ENCODE data around the gene SH3PXD2A. TPM values are rescaled to one million over a fixed set of nuclear protein-coding genes. Genes with fewer than 3 reads are reported as not detected.

The SH3PXD2A gene
- total and polyA plus RNA-seq, 2 donors (not counting 1 experiment from before 2014, with no cell fraction given), result 3.2 to 33.5 TPM

DNA sequence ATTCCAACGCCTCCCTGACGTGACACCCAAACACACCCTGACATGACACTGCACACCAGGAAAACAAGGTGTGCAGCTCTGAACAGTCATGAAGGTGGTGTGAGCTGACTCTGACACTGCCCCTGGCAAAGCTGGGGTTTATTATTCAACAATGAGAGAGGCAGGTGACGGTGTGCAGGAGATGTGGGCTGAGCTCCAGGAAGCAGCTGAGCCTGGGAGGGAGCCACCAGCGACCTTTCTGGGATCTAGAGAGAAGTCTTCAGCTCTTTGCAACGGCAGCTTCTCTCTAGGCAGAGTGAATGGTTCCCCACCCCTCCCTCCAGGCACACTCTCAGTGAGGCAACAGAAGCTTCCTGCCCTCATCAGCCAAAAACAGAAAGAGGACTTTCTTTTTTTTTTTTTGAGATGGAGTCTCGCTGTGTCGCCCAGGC lies 65.6 kb downstream of the SH3PXD2A start:
- Histone ChIP-seq H3K4me1 (ENCODE audit: control insufficient read depth in 2 of 2, insufficient read depth in 2 of 2, low read length in 2 of 2) (no peaks in the 10 kb centered on the region), H3K27me3 (replicated peaks in 1 of 4; ENCODE audit: control extremely low read depth in 1 of 4, control insufficient read depth in 3 of 4, insufficient read depth in 4 of 4, low read length in 3 of 4) (peaks cover 0 to 7% (median 0%) of the 10 kb centered on the region in 4 experiments), H3K4me3 (ENCODE audit: control extremely low read depth in 1 of 5, extremely low read depth in 1 of 5, insufficient read depth in 1 of 5, low read depth in 2 of 5, low read length in 4 of 5) (no peak overlapping the region), H3K36me3 (replicated peaks in 1 of 2; ENCODE audit: control extremely low read depth in 1 of 2, control insufficient read depth in 1 of 2, extremely low read depth in 1 of 2, insufficient read depth in 2 of 2, low read length in 1 of 2) (no peaks in the 10 kb centered on the region), H3K79me2 (ENCODE audit: control insufficient read depth, insufficient read depth, low read length) (no peaks in the 10 kb centered on the region), H3K4me2 (replicated peaks; ENCODE audit: low read depth, low read length, poor library complexity, severe bottlenecking) (no peak overlapping the region), H3K9me3 (ENCODE audit: control extremely low read depth in 1 of 3, control insufficient read depth in 2 of 3, insufficient read depth in 1 of 3, low read length in 2 of 3) (no peaks in the 10 kb centered on the region), H4K20me1 (ENCODE audit: control insufficient read depth, insufficient read depth, low read length, poor library complexity, severe bottlenecking) (no peaks in the 10 kb centered on the region), H2AFZ (ENCODE audit: insufficient read depth, low read depth, low read length, poor library complexity, severe bottlenecking) (no peak overlapping the region), H3K27ac (ENCODE audit: low read length in 2 of 2) (no peak overlapping the region), H3K9ac (ENCODE audit: low read length) (no peak overlapping the region)
- POLR2A ChIA-PET, result no interaction called here
- H3K27ac Mint-ChIP-seq, result no peak overlapping the region
- WGBS (ENCODE audit: insufficient coverage), result 7% methylated on average over 3 of the region's 7 CpGs
- no peaks in the 10 kb centered on the region for H3K4me1 Mint-ChIP-seq
- CTCF ChIA-PET, result no interaction called here
- no peaks in the 10 kb centered on the region for H3K9me3 Mint-ChIP-seq (ENCODE audit: insufficient read depth)
- DNase-seq (no peak), ATAC-seq (ENCODE audit: low read depth) (no peak)
- intact Hi-C loops (cut with micrococcal nuclease), result no loop called here
- no peak for TF ChIP-seq EZH2 (IDR thresholded peaks at IDR 0.05; ENCODE audit: borderline replicate concordance, insufficient read depth, low read depth, low read length, poor library complexity, severe bottlenecking)
- TF ChIP-seq, protein P1, sequence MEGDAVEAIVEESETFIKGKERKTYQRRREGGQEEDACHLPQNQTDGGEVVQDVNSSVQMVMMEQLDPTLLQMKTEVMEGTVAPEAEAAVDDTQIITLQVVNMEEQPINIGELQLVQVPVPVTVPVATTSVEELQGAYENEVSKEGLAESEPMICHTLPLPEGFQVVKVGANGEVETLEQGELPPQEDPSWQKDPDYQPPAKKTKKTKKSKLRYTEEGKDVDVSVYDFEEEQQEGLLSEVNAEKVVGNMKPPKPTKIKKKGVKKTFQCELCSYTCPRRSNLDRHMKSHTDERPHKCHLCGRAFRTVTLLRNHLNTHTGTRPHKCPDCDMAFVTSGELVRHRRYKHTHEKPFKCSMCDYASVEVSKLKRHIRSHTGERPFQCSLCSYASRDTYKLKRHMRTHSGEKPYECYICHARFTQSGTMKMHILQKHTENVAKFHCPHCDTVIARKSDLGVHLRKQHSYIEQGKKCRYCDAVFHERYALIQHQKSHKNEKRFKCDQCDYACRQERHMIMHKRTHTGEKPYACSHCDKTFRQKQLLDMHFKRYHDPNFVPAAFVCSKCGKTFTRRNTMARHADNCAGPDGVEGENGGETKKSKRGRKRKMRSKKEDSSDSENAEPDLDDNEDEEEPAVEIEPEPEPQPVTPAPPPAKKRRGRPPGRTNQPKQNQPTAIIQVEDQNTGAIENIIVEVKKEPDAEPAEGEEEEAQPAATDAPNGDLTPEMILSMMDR (IDR thresholded peaks at IDR 0.05), result no peak
- no peak overlapping the region for H3K4me3 Mint-ChIP-seq
- H3K27me3 Mint-ChIP-seq, result peaks cover 12% of the 10 kb centered on the region

DNA sequence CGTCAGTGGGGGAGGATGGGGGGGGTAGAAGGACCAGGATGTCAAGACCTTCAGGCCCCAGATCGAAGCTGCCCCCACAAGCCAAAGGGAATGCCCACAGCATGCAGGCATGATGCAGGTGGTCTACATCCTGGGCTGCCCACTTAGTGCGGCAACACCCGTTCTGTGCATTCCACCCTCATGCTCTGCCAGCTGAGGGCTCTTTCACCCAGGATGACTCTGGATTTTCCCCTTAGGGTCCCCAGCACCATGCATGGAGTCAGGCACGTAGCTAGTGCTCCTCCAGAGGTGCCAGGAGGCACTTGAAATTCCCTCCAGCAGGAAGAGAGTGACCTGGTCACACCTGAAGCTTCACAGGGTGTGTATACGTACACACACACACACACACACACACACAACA lies 66.2 kb downstream of the SH3PXD2A start:
- H3K4me3 Mint-ChIP-seq, result no peak overlapping the region
- peaks cover 0 to 7% (median 0%) of the 10 kb centered on the region in 4 experiments for H3K27me3 ChIP-seq (replicated peaks in 1 of 4; ENCODE audit: control extremely low read depth in 1 of 4, control insufficient read depth in 3 of 4, insufficient read depth in 4 of 4, low read length in 3 of 4)
- H3K79me2 ChIP-seq (ENCODE audit: control insufficient read depth, insufficient read depth, low read length), result no peaks in the 10 kb centered on the region
- ChIA-PET CTCF (interaction anchor here (0.7 kb wide), 1 partner anchor 78 kb away, joined by 3 read pairs; no protein-coding TSS in a partner anchor), POLR2A (no interaction called here)
- H3K4me2 ChIP-seq (replicated peaks; ENCODE audit: low read depth, low read length, poor library complexity, severe bottlenecking), result no peak overlapping the region
- H3K9me3 ChIP-seq (ENCODE audit: control extremely low read depth in 1 of 3, control insufficient read depth in 2 of 3, insufficient read depth in 1 of 3, low read length in 2 of 3), result no peaks in the 10 kb centered on the region
- H3K27ac ChIP-seq (ENCODE audit: low read length in 2 of 2), result no peak overlapping the region
- TF ChIP-seq, protein P1 (IDR thresholded peaks at IDR 0.05), result no peak
- ATAC-seq (ENCODE audit: low read depth) (no peak), DNase-seq (no peak)
- H3K9me3 Mint-ChIP-seq (ENCODE audit: insufficient read depth), result no peaks in the 10 kb centered on the region
- H4K20me1 ChIP-seq (ENCODE audit: control insufficient read depth, insufficient read depth, low read length, poor library complexity, severe bottlenecking), result no peaks in the 10 kb centered on the region
- no peaks in the 10 kb centered on the region for H3K4me1 ChIP-seq (ENCODE audit: control insufficient read depth in 2 of 2, insufficient read depth in 2 of 2, low read length in 2 of 2)
- H3K4me3 ChIP-seq (ENCODE audit: control extremely low read depth in 1 of 5, extremely low read depth in 1 of 5, insufficient read depth in 1 of 5, low read depth in 2 of 5, low read length in 4 of 5), result no peak overlapping the region
- no peaks in the 10 kb centered on the region for H3K36me3 ChIP-seq (replicated peaks in 1 of 2; ENCODE audit: control extremely low read depth in 1 of 2, control insufficient read depth in 1 of 2, extremely low read depth in 1 of 2, insufficient read depth in 2 of 2, low read length in 1 of 2)
- intact Hi-C loops (cut with micrococcal nuclease), result no loop called here
- no peak overlapping the region for H2AFZ ChIP-seq (ENCODE audit: insufficient read depth, low read depth, low read length, poor library complexity, severe bottlenecking)
- H3K9ac ChIP-seq (ENCODE audit: low read length), result no peak overlapping the region
- no peaks in the 10 kb centered on the region for H3K4me1 Mint-ChIP-seq
- H3K27me3 Mint-ChIP-seq, result peaks cover 16% of the 10 kb centered on the region
- WGBS (ENCODE audit: insufficient coverage), result 77% methylated on average over 5 of the region's 6 CpGs
- H3K27ac Mint-ChIP-seq, result no peak overlapping the region
